Epithelial cell of prostate (primary cell): Measurements from ENCODE around the gene ROPN1L.
"Not testable (repeated sequence)": the region's sequence is repeated elsewhere in the genome, so short reads cannot be mapped to it uniquely, and the experiment has no call there.

Experiments used
- DNase-seq: peaks from one replicate; pipeline ENCODE4 v3.0.0-alpha.2; 2011; ENCODE audit warnings: low read depth, low spot score
- H3K27ac ChIP-seq: fragments of 450-650 bp; 2 replicates; pipeline ENCODE4 v1.5.1; 2017; ENCODE audit warnings: mild to moderate bottlenecking

ROPN1L gene

DNA sequence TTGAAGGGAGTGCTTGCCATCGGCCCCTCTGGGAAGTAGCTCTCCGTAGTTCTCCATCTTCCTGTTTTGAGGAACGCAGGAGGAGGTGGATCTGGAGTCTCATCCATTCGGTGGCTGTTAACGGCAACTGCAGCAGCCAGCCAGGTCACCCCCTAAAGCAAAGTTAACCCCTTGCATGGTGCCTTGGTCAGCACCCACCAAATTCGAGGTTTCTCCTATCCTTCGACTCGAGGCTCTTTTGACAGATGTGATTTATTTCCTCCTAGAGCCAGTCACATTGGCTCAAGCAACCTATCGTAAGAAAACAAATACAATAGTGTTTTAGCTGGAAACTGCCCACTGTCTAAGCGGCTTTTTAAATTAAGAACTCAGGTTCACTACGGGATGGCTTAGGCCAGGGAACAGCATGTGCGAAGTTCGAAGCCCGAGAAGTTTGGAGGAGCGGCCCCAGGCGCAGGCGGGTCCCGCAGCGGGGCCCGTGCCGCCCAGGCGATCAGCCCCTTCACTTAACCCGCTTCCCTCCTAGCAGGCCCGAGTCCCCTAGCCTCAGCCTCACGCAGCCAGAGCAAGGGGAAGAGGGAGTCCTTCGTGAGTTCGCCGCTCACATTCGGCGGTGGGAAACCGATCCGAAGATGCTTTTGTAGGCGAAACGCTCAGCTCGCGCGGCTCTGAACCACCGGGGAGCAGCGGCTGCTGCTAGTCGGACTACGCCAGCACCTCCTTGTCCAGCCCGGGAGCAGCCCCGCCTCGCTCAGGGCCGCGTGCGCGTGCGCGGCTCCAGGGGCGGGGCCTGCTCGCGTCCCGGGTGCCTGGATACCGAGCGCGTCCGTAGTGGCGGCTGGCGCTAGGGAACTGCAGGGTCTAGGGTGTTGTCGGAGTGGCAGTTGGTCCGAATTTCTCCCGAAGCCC is at the start of gene ROPN1L:
Gene ROPN1L, plus strand, starts transcription at position 797 of the 909 bp plus-strand sequence. CDS start 289 bp downstream, outside the sequence.
- H3K27ac ChIP-seq, result no peak within 1 kb of the TSS

DNA sequence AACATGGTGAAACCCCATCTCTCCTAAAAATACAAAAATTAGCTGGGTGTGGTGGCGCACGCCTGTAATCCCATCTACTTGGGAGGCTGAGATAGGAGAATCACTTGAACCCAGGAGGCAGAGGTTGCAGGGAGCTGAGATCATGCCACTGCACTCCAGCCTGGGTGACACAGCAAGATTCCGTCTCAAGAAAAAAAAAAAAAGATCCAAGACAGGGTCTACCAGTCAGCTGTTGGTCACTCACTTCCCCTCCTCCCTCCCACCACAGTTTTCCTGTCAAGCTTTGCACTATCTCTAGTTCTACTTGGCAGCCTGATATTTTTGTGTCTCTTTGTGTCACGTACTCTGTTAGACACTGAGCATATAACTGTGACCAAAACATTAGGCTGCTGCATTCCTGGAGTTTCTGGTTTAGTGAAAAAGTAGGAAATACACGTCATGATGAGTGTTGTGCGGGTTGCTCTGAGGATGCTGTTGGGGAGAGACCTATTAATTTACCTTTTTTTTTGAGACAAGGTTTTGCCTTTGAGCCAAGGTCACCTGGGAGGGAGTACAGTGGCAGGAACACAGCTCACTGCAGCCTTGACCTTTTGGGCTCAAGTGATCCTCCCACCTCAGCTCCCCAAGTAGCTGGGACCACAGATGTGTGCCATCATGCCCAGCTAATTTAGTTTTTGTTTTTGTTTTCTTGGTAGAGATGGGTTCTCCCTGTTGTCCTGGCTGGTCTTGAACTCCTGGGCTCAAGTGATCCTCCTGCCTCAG is 48.9 kb upstream of the ROPN1L start:
- not testable (repeated sequence) for DNase-seq, H3K27ac ChIP-seq

More for the DNA sequence above, at the start of gene ROPN1L:
- DNase-seq, result peak; percentile 39

DNA sequence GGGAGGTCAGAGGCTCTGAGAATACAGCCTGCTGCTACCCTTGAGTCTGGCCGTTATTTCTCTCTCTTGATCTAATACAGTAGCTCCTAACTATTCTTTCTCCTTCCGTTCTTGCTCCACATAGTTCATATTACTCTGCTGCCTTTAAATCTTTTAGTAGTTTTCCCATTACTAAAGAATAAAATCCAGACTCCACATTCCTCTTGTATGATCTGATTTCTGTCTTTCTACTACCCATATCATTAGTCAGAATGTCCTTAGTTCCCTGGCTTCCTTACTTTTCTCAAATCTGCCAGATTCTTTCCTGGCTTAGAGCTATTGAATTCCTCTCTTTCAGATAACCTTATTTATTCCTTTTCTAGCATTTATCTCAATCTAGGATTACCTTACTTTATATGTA is 48.2 kb upstream of the ROPN1L start:
- no peak for DNase-seq
- no peak overlapping the region for H3K27ac ChIP-seq

DNA sequence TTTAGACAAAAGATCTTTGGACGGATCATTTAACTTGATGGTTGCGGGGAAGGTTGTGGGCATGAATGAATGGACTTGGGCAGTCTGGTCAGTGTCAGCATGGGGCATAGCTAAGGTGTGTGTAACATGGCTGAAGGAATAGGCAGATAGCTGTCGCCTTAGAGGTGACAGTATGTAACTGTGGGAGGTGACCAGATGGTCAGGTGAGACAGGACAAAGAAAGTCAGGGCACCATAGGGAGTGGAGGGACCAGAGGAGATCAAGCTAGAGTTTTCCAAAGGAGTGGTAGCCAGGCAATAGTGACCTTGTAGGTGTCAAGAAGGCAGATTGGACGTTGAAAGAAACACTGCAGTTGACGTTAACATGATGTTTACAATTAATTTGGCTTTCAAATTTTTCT is 45.1 kb upstream of the ROPN1L start:
- no peak for DNase-seq
- H3K27ac ChIP-seq, result no peak overlapping the region

DNA sequence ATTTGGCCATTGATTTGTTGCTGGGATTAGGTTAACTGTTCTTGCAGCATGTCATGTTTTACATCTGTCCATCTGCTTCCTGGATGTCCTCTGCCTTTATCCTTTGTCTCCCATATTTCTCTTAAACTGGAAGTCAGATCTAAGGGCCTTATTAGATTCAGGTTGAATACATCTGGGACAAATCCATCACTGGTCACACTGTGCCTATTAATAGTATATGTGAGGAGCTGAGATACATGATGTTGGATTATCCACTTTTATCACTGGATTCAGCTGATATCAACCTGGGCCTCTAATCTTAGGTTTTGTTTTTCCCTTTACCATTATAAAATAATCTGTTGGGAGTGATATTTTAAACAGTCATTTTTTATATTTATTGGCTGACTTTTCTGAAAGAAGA is 41.8 kb upstream of the ROPN1L start:
- no peak overlapping the region for H3K27ac ChIP-seq
- DNase-seq, result no peak

DNA sequence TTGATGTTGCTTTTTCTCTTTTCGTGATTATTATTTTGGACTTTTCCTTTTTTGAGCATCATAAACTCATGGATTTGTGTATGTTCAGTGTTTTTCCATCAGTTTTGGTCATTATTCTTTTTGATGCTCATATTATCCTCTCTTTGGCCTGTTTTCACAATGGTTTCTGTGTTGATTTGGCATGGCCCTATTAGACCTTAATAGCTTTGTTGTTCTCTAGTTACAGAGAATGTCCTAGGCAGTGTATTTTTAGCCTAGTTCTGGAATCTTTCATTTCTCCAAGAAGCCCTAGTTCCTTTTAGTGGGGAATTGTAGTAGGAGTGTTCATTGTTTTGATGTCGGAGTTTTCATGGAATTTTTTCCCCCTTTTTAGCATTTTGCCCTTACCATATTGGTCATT is 41.3 kb upstream of the ROPN1L start:
- no peak for DNase-seq

DNA sequence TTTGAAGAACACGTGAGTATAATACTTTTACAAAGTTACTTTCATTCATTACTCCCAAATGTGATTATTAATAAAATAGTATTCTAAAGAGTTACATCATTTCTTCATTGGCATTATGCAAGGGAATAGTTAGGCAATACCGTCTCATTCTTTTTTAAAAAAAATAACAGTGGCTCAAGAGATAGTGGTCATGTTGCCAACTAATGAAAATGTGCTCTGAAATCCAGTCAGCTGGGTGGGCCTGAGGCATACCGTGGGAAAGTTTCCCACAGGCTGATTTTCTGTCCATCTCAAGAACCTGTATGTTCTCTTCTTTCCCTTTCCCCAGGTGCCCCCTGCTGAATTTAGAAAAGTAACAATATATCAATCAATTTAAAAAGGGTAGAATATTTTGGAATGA is 40.8 kb upstream of the ROPN1L start:
- DNase-seq, result no peak
- no peak overlapping the region for H3K27ac ChIP-seq

More for the DNA sequence above, 41.3 kb upstream of the ROPN1L start:
- H3K27ac ChIP-seq, result no peak overlapping the region

DNA sequence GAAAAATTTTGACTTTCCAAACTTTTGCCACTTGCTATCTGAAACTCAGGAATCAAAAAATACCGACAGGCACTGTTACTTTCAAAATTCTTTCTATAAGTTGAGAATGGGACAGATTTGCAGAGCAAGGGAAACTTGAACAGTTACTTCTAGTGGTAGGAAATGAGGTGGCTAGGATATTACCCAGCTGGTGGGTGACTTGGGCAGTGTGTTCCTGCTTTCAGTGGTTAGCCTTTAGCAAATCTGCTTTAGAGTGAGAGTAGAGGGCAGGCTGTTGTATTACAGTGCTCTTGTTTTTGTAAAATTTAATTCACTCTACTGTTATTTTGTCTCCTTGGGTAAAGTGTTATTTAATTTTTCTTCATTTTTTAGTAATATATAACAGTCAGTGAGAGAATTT is 40.2 kb upstream of the ROPN1L start:
- H3K27ac ChIP-seq, result no peak overlapping the region
- DNase-seq, result no peak

DNA sequence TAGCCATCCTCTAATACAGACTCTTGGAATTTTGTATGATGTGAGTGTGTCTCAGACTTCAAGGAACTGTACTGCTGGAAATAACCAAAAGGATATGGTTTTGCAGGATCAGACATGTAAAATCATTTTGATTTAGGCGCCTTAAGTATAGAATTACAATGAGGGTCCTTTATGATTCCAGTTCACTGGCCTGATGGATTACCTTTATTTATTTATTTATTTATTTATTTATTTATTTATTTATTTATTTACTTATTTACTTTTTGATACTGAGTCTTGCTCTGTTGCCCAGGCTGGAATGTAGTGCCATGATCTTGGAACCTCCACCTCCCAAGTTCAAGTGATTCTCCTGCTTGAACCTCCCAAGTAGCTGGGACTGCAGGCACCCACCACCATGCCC is 37.9 kb upstream of the ROPN1L start:
- H3K27ac ChIP-seq, result no peak overlapping the region
- no peak for DNase-seq

DNA sequence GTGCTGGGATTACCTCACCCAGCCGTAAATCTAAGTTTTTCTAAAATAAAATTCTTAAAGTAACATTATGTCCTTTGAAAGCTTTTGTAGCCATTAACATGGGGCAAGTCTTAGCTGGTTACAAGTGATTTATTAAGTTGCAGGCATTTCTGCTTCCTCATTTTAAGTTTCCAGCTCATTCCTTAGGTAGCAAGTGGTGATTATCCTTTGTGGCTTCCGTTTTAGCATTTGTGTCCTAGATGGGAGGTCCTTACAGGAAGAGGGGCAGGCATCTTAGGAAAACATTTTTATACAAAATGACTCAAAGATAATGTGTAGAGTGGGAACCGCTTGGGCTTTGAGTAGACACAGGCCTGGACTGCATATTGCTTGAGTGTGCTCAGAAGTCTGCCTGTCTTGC is 35.0 kb upstream of the ROPN1L start:
- no peak for DNase-seq
- H3K27ac ChIP-seq, result peak overlapping the region; percentile 46

DNA sequence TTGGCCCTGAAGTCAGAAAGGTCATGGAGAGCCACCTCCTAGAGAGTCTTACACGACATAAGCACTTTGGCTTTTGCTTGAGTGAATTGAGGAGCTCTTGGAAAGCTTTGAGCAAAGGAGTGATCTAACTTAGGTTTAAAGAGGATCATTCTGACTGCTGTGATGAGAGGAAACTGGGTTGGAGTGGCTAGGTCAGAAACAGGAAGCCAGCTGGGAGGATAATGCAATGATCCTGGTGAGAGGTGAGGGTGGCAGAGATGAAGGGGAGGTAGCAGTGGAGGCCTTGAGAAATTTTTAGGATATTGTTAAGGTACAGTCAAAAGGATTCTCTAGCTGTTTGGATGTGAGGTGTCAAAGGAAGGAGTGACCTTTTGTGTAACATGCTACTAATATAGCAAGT is 32.2 kb upstream of the ROPN1L start:
- no peak overlapping the region for H3K27ac ChIP-seq
- no peak for DNase-seq

DNA sequence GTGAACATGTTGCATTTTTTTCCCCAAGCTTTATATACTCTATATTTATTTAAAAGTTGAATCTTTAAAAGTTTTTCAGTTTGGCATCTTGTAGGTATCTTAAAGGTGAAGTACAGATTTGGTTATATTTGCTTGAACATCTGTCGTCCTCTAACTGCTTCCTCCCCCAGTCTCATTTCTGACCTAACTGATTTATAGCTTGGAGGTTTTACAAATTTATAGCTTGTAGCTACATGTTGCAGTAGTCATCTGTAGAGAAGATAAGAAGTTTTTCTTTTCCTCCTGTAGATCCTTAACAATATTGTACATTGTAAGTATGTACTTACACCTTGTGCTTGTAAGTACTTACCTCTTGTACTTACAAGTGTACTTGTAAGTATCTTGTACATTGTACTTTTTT is 31.0 kb upstream of the ROPN1L start:
- no peak for DNase-seq
- H3K27ac ChIP-seq, result no peak overlapping the region

DNA sequence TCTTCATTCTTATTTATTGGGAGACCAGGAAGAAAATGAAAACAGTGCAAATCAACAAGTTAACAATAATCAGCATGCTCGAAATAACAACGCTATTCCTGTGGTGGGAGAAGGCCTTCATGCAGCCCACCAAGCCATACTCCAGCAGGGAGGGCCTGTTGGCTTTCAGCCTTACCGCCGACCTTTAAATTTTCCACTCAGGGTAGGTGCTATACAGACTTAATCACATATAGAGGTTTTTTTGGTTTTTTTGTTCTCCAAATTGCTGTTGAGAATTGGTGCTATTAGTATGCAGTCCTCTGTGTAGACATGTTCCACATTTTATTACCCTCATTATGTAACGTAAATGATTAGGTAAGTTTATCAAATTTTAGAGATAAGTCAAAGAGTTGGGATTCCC is 30.3 kb upstream of the ROPN1L start:
- no peak overlapping the region for H3K27ac ChIP-seq
- no peak for DNase-seq

DNA sequence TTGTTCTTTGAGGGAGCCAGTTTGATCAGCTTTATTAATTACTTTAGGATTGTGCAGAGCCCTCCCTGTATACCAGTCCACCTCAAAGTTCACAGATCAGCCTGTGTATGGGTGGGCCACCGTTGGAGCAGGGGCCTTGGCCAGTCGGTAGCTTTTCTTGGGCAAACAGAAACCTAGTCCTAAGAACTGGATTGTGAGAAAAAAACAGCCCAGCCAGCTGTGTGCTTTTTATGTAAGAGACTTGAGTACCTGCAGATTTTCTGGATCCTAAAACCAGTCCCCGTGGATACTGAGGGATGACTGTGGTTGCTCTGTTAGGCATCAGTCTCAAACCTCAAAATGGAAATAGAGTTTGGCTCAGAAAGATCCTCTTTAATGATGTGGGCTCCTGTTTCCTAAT is 24.8 kb upstream of the ROPN1L start:
- no peak overlapping the region for H3K27ac ChIP-seq
- DNase-seq, result no peak

DNA sequence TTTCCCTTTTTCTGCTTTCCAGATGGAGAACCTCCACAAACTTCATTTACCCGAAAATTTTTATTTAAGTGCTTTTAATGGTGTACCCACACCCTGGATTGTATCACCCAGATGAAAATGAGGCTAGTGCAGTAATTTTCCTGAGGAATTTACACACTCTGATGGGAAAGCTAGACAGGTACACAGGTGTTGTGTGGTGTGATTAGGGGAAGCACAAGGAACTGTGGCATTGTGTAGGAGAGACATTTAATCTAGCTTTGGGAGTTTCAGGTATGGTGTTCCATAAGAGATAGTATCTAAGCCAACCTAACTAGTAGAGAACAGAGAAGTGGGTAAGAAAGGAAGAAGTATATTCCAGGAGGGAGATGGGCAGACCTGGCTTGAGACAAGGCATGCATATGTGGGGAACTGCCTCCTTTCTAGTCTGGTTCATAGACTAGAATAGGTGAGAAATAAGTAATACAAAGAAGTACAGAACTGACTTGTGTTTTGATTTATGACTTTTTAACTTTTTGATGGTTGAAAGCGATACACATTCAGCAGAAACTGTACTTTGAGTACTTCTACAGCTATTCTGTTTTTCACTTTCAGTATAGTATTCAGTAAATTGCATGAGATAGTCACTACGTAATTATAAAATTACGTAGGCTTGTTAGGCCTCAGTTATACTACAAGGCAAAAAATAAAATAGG is 22.9 kb upstream of the ROPN1L start:
- no peak for DNase-seq
- no peak overlapping the region for H3K27ac ChIP-seq

DNA sequence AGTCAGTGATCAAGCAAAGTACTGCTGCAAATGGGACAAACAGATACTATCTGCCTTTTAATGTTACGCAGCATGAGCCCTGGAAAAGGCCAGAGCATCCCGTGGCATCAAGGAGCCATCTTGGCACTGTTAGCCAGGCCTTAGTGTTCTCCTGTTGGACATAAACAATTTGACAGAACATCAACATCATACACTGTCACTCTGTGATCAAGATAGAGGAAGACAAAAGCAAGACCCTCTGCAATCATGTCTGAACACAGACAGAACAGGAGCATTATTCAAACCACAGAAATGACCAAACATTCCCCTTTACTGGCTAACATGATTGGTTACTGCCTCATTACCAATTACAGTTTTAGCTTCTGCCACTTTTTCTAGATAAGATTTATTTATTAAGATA is 21.2 kb upstream of the ROPN1L start:
- DNase-seq, result no peak
- no peak overlapping the region for H3K27ac ChIP-seq

DNA sequence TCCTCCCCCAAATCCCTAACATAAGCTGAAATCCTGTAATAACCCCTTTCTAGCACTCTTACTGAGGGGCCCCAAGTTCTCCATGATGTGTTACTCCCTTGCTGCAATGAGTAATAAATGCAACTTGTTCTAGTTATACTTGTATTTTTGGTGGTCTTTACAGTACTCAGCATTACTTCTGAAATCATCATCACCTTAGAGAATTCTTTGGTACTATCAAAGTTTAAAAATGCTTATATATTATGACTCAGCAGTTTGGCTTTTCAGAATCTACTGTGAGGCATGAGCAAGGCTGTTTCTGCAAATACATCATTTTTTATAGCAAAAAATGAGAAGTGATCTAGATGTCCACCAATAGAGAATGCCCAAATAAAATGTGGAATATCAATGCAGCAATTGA is 20.7 kb upstream of the ROPN1L start:
- no peak overlapping the region for H3K27ac ChIP-seq
- DNase-seq, result no peak

DNA sequence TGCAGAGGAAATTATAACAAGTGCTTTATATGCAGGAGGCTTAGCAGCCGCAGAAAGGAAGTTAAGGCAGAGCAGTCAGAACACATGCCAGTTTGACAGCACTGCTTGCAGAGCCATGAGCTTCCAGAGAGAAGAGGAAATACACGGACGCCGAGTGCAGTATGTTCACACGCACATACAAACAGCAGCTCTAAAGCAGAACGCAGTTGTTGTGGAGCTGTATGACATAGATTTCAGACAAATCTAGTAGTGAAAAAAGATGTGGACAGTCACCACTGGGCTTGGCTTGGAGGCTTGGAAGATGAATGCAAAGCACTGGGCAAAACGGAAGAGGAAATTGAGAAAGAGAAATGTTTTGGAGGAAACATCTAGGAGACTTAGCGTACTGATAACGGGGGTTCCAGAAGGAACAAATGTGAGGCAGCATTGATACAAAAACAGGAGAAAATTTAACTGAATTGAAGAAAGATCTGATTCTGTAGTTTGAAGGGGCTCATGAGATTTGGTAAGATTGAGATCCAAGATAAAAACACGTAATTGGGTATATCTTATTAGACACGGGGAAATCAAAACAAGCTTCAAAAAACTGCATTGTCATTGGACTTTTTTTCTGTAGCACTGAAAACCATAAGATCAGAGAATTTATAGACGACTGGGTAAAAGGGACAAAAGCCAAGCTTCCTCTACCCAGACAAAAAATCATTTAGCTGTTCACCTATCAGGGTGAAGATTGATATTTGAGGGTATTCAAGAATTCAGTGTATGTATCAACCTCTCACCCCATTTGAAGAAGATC is 19.6 kb upstream of the ROPN1L start:
- no peak for DNase-seq
- H3K27ac ChIP-seq, result no peak overlapping the region

DNA sequence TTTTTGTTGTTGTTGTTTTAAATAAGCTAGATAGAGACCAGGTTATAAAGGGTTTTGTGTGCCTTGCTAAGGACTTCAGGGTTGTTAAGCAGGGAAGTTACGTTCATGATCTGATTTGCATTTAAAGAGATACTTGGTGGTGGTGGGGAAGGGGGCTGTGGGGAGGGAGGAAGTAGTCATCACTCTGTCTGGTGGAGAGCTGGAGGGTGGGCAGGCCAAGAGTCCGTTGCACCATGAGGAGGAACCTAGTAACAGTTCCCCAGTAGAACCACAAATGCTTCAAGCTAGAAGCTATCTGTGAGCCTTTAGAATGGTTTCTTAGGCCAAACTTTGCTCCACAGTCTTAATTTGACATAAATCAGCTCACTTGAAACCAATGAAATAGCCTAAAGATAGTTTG is 18.7 kb upstream of the ROPN1L start:
- no peak for DNase-seq
- no peak overlapping the region for H3K27ac ChIP-seq

DNA sequence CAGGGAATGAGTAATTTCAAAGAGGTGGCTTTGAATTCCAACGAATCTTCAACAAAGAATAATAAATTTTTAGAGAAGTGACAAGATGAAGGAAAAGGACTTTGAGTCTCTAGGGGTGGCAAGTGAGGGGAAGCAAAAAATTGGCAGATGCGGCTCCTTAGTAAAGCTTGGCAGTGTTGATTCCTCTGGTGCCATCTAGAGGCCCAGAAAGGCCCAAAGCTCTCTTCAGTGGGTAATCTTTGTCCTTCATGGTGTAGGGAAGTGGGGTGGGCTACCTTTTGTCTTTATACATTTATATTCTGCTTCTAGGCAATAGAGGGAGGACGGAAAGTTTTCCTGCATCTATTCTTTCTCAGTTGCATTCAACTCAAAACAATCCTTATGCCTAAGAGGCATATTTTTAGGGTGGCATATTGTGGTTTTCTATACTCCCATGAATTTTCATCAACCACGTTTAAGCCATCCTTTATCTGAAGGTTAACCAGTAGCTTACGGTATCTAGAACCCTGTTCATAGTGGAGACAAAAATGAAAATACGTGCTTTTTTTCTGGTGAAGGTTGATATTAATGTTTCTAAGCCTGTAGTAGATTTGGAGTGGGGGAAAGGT is 17.5 kb upstream of the ROPN1L start:
- H3K27ac ChIP-seq, result no peak overlapping the region
- no peak for DNase-seq
